HL-60 (cell line): ENCODE data around the gene SMURF2.

ENCODE experiments used
- GABPA ChIP-seq: IDR thresholded peaks from 2 replicates; pipeline ENCODE4 v1.6.1; 2012; ENCODE audit warnings: low read depth
- POLR2AphosphoS5 ChIP-seq: IDR thresholded peaks from 2 replicates; pipeline ENCODE4 v1.6.1; 2012; ENCODE audit warnings: low read depth
- REST ChIP-seq: IDR thresholded peaks from 2 replicates; pipeline ENCODE4 v1.6.1; 2012; ENCODE audit warnings: low read depth; ENCODE audit not compliant: insufficient replicate concordance
- SPI1 ChIP-seq: IDR thresholded peaks from 2 replicates; pipeline ENCODE4 v1.6.1; 2012; ENCODE audit warnings: low read depth, mild to moderate bottlenecking, borderline replicate concordance
- TF ChIP-seq, protein P1 (sequence below): IDR thresholded peaks from one replicate; pipeline ENCODE4 v1.5.1; 2011; ENCODE audit warnings: low read length, control low read depth, inconsistent platforms; ENCODE audit not compliant: insufficient read depth

GRCh38 chr17:64638552-64639203 is 23.4 kb downstream of the SMURF2 start:
- TF ChIP-seq, protein P1, sequence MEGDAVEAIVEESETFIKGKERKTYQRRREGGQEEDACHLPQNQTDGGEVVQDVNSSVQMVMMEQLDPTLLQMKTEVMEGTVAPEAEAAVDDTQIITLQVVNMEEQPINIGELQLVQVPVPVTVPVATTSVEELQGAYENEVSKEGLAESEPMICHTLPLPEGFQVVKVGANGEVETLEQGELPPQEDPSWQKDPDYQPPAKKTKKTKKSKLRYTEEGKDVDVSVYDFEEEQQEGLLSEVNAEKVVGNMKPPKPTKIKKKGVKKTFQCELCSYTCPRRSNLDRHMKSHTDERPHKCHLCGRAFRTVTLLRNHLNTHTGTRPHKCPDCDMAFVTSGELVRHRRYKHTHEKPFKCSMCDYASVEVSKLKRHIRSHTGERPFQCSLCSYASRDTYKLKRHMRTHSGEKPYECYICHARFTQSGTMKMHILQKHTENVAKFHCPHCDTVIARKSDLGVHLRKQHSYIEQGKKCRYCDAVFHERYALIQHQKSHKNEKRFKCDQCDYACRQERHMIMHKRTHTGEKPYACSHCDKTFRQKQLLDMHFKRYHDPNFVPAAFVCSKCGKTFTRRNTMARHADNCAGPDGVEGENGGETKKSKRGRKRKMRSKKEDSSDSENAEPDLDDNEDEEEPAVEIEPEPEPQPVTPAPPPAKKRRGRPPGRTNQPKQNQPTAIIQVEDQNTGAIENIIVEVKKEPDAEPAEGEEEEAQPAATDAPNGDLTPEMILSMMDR = no peak
- TF ChIP-seq POLR2AphosphoS5 = 0 out of 2 replicates have a peak, but pooled peaks have one; percentile 13
- TF ChIP-seq REST = no peak
- no peak for TF ChIP-seq GABPA
- peak; percentile 95 for TF ChIP-seq SPI1
